Pancreas (tissue), 10 donors: ENCODE results near the gene PODNL1. TPM values are rescaled to one million over a fixed set of nuclear protein-coding genes. Genes with fewer than 3 reads are reported as not detected.

Experiments used
- ATAC-seq, 4 donors: fragments of 200-7000 bp; cut with Tn5 transposase; one replicate each; pipeline versions ENCODE4 v1.8.0 to v1.9.1; 2020; ENCODE audit warnings: mild to moderate bottlenecking in 4 of 4, moderate library complexity in 4 of 4
- DNase-seq, 6 donors: peaks; one replicate each; pipeline ENCODE4 v3.0.0-alpha.2; 2020
- FAIRE-seq: peaks from 2 replicates; lab custom pipeline; 2012; peaks lifted over from hg19 to GRCh38; lab: Jason Lieb, UNC
- H3K27ac ChIP-seq, 4 donors: fragments of 200-600 bp; sonication (generic); 1 replicate in 3 of 4; 2 replicates in 1 of 4; pipeline versions ENCODE4 v1.5.0 to v1.8.0; 2020
- H3K27me3 ChIP-seq, 4 donors: fragments of 200-600 bp; one replicate each; pipeline ENCODE4 v1.8.0; 2021
- H3K36me3 ChIP-seq, 3 donors: fragments of 200-600 bp; sonication (generic) in 1 of 3; one replicate each; pipeline versions ENCODE4 v1.5.0 to v1.8.0; 2020 to 2021
- H3K4me1 ChIP-seq, 3 donors: fragments of 200-600 bp; one replicate each; pipeline ENCODE4 v1.8.0; 2021
- H3K4me3 ChIP-seq, 4 donors: fragments of 200-600 bp; sonication (generic) in 2 of 4; one replicate each; pipeline versions ENCODE4 v1.5.0 to v1.8.0; 2020 to 2021
- H3K9me3 ChIP-seq, 4 donors: fragments of 200-600 bp; one replicate each; pipeline ENCODE4 v1.8.0; 2021
- WGBS, 2 donors: extraction: QIAGEN DNeasy Blood & Tissue Kit; methylation state at CpG; one replicate each; pipeline ENCODE4 v1.1.7; 2013; 5-methylcytosine and 5-hydroxymethylcytosine counted together
- intact Hi-C, 3 donors: fragments of 100-400 bp; cut with DNase I; formaldehyde crosslinking; loops; one replicate each; pipeline versions ENCODE4 v1.11.1 to v1.14.2; 2022
- polyA plus RNA-seq, 2 donors: library from polyadenylated mRNA; stranded (reverse); fragments of 200-250 nt; gene quantifications; one replicate each; pipeline ENCODE4 v1.2.3, GENCODE V29; 2013
- total RNA-seq, 6 donors: library from RNA; stranded (reverse); fragmentation: NEBNext Ultra II Directional in 4 of 6; extraction: Animal tissue kit (Norgen Biotek cat#: 25700) in 4 of 6; gene quantifications; one replicate each; pipeline versions ENCODE4 v1.2.1 to v1.2.4, GENCODE V29; 2021 to 2023
- TF ChIP-seq, protein P1 (sequence below), 4 donors: fragments of 200-600 bp; sonication (generic) in 3 of 4; IDR thresholded peaks; one replicate each; pipeline versions ENCODE4 v1.5.0 to v1.8.0; 2021; ENCODE audit warnings: antibody characterized with exemption in 4 of 4
- donor health status: healthy with polysubstance abuse.
- donor health status: DM: no; HTN: no; CAD: no; lungs with moderate emphysema.
- donor health status: DM: no; HTN: no; CAD: no.
- donor health status: control.
- donor health status: control.
- donor health status: Bipolar disorder and iron deficiency.
- donor health status: DM: yes; HTN: yes; CAD: no.
- donor health status: DM: no; HTN: no; CAD: no.
- donor health status: DM: no; HTN: no; CAD: no.
- donor health status: DM: yes; HTN: yes; CAD: no.

PODNL1 gene
- total and polyA plus RNA-seq, 8 donors = 0.25 to 2.0 (median 0.74) TPM; not detected in 2

DNA sequence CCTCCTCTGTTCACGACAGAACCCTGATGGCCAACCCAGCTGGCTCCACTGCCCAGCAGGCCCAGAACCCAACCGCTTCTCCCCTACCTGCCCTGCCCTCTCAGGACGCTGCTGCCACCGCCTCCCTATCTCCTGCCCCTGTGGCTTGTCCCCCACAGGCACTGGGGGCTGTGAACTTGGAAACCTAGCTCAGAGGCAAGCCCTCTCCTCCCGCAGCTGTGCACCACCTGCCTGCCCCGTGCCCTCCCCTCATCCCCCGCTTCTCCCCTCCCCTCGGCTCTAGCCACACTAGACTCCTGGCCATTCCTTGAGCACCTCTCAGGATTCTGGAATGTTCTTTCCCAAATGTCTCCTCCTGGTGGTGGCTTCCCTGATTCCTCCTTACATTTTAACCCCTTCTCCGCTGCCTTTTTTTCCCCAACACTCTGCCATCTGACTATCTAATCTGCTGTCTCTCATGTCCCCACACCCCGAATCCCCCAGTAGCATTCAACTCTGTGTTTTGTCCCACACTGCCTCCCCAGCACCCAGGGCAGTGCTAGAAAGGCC lies 54.6 kb downstream of the PODNL1 start:
- DNase-seq = peak in 2 of 6 donors; percentile 17 to 75

DNA sequence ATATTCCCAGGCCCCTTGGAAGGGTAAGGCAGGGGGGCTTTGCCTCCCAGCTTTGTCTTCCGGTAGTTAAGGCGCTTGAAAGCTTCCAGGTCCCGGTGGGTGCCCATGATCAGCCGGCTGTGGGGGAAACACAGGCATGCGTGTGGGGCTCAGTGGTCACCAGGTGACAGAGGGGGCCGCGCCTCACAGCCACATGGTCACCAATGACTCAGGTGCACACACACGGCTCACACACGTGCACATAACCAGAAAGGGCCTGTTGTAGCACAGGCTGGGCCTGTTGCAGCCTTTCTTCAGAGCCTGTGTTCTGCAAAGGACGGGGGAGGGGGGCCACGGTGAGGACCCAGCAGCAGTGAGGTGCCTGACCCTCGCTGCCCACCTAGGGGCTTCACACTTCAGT lies 55.4 kb downstream of the PODNL1 start:
- H3K4me1 ChIP-seq = peaks cover 15 to 33% (median 16%) of the 10 kb centered on the region in 3 donors
- 94 to 96% methylated on average over 12 of the region's 12 CpGs for WGBS, 2 donors
- no peak for DNase-seq

More for the DNA sequence above, 54.6 kb downstream of the PODNL1 start:
- TF ChIP-seq, protein P1, sequence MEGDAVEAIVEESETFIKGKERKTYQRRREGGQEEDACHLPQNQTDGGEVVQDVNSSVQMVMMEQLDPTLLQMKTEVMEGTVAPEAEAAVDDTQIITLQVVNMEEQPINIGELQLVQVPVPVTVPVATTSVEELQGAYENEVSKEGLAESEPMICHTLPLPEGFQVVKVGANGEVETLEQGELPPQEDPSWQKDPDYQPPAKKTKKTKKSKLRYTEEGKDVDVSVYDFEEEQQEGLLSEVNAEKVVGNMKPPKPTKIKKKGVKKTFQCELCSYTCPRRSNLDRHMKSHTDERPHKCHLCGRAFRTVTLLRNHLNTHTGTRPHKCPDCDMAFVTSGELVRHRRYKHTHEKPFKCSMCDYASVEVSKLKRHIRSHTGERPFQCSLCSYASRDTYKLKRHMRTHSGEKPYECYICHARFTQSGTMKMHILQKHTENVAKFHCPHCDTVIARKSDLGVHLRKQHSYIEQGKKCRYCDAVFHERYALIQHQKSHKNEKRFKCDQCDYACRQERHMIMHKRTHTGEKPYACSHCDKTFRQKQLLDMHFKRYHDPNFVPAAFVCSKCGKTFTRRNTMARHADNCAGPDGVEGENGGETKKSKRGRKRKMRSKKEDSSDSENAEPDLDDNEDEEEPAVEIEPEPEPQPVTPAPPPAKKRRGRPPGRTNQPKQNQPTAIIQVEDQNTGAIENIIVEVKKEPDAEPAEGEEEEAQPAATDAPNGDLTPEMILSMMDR (IDR thresholded peaks at IDR 0.05) = no peak
- Histone ChIP-seq H3K4me3 (no peak overlapping the region), H3K27me3 (no peaks in the 10 kb centered on the region), H3K27ac (no peak overlapping the region), H3K9me3 (no peaks in the 10 kb centered on the region), H3K36me3 (no peaks in the 10 kb centered on the region), H3K4me1 (peaks cover 15 to 33% (median 16%) of the 10 kb centered on the region in 3 donors)
- FAIRE-seq (no peak), ATAC-seq (no peak)
- 83 to 84% methylated on average over 8 to 10 of the region's 10 CpGs for WGBS, 2 donors
- intact Hi-C loops = loop anchor here in 2 of 3 donors (5.0 kb wide), 1 partner anchor 189 kb away; the partner anchor contains the start of gene MISP3 (in 2 of the 2)

DNA sequence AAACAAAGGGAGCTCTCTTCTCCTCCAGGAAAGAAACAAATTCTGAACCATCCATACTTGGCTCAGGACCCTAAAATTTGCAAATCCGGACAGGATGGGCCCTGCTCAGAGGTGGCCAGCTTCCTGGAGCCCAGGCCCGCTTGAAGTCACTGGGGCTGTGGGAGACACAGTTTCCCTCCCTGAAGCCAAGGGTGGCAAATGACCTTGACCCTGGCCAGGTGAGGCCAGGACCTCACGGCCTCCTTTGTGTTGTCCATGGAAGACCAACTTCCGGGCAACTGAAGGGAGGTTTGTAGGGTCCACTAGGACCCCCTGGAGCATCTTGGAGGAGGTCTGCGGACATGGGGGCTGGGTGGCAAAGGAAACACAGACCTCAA lies 55.8 kb downstream of the PODNL1 start:
- Histone ChIP-seq H3K27ac (peak overlapping the region in 2 of 4 donors; percentile 16 to 58), H3K4me1 (peaks cover 15 to 33% (median 16%) of the 10 kb centered on the region in 3 donors), H3K4me3 (no peak overlapping the region), H3K9me3 (no peaks in the 10 kb centered on the region), H3K36me3 (no peaks in the 10 kb centered on the region), H3K27me3 (no peaks in the 10 kb centered on the region)
- TF ChIP-seq, protein P1 (IDR thresholded peaks at IDR 0.05) = no peak
- 74 to 77% methylated on average over 5 of the region's 5 CpGs for WGBS, 2 donors
- no peak for ATAC-seq
- no peak for DNase-seq
- FAIRE-seq = no peak
- intact Hi-C loops = loop anchor here in 2 of 3 donors (5.0 kb wide), 1 partner anchor 190 kb away; the partner anchor contains the start of gene MISP3 (in 2 of the 2)

More for the DNA sequence above, 55.4 kb downstream of the PODNL1 start:
- intact Hi-C loops = loop anchor here in 2 of 3 donors (5.0 kb wide), 1 partner anchor 189 kb away; the partner anchor contains the start of gene MISP3 (in 2 of the 2)
- H3K27ac ChIP-seq = peak overlapping the region in 2 of 4 donors; percentile 16 to 58
- no peaks in the 10 kb centered on the region for H3K36me3 ChIP-seq
- TF ChIP-seq, protein P1 (IDR thresholded peaks at IDR 0.05) = no peak
- FAIRE-seq (no peak), ATAC-seq (no peak)
- no peak overlapping the region for H3K4me3 ChIP-seq
- H3K27me3 ChIP-seq = no peaks in the 10 kb centered on the region
- H3K9me3 ChIP-seq = no peaks in the 10 kb centered on the region

- TF ChIP-seq, protein P1 (IDR thresholded peaks at IDR 0.05) = no peak
- Histone ChIP-seq H3K4me1 (peaks cover 15 to 33% (median 16%) of the 10 kb centered on the region in 3 donors), H3K36me3 (no peaks in the 10 kb centered on the region), H3K9me3 (no peaks in the 10 kb centered on the region), H3K4me3 (no peak overlapping the region), H3K27me3 (no peaks in the 10 kb centered on the region), H3K27ac (peak overlapping the region in 2 of 4 donors; percentile 16 to 58)
- intact Hi-C loops = loop anchor here in 2 of 3 donors (5.0 kb wide), 1 partner anchor 190 kb away; the partner anchor contains the start of gene MISP3 (in 2 of the 2)
- WGBS, 2 donors = 62 to 67% methylated on average over 17 of the region's 17 CpGs
- ATAC-seq (no peak), DNase-seq (peak in 2 of 6 donors; percentile 60 to 79), FAIRE-seq (no peak)
Measured at GRCh38 chr19:13881692-13882418, 56.4 kb downstream of the PODNL1 start.
